HG03520 (cell line): Measurements from ENCODE around the gene ADCY1.
"Not testable (repeated sequence)": the region's sequence is repeated elsewhere in the genome, so short reads cannot be mapped to it uniquely, and the experiment has no call there.

Source experiments
- ATAC-seq: cut with Tn5 transposase; IDR thresholded peaks from one replicate; pipeline ENCODE4 v1.9.1; 2021; ENCODE audit warnings: mild to moderate bottlenecking, moderate library complexity; ENCODE audit not compliant: unreplicated experiment

ADCY1 gene

DNA sequence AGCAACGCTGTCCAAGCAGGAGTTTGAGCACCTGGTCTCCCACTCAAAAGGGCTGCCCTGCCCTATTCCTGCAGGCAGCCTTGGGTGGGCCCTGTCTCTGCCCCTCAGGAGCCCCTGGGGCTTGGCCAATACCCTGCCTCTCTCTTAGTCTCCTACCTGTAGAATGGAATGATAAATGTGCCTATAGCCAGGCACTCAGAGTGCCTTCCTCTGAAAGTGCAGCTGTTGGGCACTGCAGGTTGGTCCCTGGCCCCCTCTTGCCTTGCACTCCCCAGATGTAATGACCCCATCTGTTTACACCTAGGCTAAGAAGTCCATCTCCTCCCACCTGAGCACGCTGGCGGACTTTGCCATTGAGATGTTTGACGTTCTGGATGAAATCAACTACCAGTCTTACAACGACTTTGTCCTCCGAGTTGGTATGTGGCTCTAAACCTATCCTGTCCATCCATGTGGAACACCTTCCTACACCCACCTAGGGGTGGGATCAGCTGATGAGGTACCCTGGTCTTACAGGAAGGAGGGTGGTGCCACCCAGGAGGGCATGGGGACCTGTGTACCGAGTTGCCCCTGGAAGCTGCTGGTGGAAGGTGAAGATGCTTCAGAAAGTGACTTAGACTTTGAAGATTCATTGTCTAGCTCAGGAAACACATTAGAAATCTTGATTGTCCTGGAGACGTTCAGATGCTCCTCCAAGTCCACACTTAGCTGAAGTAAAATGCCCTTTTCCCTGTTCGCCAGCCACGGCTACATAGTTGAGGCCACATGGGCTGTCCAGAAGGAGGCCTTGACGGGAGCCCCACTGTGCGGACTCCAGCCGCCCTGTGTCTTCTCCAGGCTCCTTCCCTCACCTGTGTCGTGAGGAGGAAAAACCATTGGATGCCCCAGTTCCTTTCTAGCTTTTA, 134.1 kb downstream of the ADCY1 start:
- ATAC-seq, result no peak

DNA sequence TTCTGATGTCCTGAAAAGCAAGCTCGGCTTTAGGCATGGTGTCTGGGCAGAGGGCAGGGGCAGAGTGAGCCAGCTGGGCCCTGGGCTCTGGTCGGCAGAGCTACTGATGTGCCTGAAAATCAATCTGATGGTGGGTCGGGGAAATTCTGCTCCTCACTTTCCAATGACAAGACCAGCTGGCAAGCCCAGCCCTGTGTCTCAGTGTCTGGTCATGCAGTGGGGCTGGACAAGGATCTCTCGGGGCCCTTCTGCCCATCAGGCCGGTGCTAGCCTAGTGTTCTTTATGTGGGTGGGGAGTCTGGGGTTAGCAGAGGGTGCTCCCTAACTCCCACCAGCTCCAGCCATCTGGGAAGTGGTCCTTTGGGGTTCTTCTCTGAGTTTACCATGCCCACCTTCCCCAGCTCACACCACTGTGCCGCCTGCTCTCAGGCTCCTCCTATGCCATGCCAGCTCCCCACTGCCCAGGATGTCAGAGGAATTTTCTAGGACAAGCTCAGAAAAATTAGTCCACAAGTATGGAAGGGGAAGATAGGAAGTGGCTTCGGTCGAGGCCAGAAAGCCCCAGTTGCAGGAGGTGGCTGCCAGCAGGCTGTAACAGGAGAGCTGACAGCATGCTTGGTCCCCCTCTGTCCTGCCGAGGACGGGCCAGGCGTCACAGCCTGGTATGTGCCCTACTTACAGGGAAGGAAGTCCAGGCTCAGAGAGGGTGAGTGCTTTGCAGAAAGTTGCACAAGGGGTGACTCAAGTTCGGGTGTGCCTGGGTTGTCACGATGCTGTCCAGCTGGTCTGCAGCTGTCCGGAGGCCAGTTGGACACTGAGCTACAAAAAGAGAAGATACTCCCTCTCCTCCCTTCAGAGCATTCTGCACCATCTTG, 135.2 kb downstream of the ADCY1 start:
- ATAC-seq, result no peak

DNA sequence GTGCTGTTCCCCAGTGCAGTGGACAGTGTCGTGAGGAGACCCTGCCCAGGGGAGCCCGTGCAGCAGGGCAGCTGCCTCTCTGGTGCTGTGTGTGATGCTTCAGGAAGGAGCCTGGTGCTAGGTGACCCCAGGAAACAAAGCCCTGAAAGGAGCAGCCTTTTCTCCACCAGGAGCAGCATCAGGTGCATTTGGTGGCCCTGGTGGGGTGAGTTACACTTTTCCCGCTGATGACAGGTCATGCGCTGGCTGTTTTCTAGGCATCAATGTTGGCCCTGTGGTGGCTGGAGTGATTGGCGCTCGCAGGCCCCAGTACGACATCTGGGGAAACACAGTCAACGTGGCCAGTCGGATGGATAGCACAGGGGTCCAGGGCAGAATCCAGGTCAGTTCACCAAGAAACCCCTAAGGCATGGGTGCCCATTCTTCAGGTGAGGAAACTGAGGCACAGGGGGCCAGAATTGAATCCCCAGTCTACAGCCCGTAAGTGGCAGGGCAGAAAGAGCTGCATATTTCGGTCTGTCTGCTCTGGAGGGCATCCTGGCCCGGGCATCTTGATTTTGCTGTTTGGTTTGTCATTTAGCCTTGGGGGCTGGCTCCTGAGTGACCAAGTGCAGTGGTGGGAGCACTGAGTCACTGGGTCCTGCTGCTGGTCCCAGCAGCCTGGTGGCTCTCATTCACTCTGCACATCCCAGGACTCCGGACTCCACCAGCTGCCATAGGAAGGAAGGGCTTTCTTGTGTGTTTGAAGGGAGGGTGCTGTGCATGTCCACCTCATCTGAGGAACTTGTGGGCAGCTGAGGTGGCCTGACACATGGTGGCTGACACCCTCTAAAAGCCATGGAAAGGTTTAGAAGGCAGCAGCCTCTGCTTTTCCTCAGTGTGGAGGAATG, 136.3 kb downstream of the ADCY1 start:
- no peak for ATAC-seq

DNA sequence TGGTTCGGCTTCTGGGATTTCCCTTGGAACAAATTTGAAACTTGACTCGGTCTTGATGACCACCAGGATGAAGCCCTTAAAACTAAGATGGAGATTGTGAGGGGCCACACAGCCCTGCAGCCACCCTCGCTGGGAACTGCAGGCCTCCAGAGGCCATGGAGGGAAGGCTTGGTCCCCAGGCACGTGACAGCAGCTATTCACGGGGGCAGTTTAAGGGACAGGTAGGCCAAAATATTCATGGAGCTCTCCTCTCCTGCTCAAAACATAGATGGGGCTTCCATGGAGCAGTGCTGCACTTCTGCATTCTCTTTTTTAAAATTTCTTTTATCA, 137.0 kb downstream of the ADCY1 start:
- no peak for ATAC-seq

DNA sequence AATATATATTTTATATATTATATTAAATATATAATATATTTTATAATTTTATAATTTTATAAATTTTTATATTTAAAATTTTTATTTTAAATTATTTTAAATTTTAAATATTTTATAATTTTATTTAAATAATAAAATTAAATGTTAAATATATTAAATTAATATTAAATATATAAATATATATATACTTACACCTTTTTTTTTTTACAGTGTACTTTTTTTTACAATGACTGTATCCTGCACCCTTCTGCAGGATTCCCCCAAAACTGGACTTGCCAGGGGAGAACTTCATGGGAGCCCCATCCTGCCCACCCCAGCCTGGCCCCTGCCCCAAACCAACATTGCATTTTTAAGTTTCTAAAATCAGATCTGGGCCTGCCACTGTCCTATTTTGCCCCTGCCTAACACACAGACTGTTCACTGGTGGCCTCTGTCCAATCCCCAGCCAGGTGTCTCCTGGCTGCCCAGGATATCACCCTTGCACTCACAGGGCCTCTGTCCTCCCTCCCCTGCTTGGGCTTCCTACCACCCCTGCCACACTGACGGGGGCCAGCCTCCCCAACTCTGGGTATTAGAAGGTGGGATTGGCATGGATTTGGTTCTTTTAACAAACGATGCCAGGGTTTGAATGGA, 138.0 kb downstream of the ADCY1 start:
- ATAC-seq, result no peak

DNA sequence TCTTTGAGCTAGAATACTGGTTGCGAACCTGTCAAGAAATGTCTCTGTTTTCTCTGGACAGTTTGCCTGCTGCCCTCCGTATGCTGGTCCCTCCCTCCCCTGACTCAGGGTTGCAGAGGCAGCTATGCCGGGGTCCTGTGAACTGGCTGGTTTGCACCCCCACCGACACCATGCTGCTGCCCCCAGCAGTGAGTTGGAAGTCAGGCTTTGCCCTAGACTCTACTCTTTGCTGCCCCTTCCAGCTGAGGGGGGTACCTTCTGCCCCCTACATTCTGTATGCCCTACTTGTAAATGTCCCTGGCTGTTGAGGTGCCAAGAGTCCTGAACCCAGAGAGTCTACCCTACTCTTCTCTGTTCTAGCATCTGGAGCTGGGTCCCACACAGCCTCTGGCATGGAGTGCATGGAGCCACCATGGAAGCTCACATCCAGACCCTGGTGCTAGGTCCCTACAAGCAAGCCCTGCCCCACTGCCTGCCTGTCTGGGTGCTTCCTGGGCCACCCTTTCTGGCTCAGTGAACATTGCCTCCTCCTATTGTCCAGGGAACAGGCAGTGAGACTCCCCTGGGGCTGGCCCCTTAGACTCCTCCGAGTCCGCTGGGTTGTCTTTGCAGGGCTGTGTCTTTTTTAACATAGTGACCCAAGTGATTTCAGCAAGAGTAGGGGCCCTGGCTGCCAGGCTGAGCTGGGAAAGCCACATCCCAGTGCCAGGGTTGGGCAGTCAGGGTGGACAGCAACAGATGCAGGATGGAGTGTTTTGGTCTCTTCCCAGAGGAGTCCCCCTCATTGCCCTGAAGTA, 138.9 kb downstream of the ADCY1 start:
- no peak for ATAC-seq

DNA sequence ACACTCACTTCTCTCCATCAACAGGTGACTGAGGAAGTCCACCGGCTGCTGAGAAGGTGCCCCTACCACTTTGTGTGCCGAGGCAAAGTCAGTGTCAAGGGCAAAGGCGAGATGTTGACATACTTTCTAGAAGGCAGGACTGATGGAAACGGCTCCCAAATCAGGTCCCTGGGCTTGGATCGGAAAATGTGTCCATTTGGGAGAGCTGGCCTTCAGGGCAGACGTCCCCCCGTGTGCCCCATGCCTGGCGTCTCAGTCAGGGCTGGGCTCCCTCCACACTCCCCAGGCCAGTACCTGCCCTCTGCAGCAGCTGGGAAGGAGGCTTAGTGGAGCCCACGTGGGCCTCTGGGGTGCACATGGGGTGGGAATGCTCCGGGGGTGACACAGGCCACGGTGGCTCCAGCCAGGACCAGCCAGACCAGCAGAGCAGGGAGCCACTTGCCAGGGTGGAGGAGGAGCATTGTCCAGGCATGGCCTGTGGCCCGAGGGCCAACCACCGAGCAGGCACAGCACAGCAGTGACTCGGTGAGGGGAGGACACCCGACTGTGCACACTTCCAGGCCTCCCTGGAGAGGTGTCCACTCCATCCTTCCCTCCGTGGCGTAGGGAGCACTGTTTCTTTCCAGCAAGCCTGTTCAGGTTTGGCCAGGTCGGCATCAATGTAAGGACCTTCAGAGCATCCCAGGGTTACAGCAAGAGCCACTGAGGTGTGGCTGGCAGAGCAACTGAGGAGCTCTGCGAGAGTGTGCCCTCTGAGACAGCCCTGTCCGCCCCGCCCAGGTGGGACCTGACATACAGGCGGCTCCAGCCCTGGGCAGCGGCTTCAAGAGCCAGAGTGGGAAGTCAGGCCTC, 139.7 kb downstream of the ADCY1 start:
- ATAC-seq, result no peak

DNA sequence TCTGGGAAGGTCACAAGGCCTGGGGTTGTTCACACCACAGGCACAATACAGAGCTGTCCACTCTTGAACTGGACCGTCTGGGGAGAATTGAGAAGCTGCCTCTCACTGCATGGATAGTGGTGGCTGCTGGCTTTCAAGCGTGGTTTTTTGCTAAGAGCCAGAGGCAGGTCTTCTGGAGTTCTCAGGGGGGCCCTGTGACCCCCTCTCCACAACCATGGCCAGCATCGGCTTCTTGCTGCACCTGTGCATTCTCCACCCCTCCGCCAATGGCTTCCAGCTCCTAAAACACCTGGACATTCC, 140.3 kb downstream of the ADCY1 start:
- ATAC-seq, result no peak

DNA sequence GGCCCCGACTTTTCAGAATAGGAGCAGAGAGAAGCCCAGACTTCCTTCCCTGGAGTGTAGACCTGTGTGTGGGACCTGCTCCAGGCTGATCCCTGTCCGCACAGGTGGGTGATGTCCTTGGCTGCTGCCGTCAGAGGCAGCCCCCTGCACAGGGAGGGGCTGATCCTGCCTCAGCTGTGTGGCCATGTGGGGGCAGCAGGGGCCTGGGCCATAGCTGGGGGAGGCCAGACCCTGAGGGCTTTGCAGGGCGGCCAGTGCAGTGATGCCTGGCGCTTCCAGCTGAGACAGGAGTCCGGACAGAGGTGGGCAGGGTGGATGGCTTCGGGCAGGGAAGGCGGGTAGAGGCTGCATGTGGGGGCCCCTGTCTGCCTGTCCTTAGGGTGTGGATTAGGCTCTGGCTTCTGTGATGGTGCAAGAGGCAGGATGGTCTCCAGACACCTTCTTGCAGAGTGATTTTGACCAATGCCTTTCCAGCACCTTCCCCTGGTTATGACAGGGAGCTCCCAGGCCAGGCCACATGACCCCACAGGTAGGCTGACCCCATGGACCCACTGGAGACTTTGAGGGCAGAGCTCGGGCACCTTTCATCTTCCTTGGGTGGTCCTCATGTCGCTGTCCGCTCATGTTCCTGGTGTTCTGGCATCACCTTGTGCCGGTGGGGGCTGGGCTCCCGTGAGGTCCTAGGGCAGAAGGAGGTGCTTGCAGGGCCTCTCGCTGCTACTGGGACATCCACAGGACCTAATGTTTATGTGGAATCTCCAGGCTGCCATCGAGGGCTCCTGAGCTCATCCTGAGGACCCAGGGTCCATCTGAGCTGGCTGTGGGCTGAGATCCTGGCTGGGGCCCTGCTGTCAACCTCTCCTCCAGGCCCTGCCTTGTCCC, 141.5 kb downstream of the ADCY1 start:
- ATAC-seq, result no peak

DNA sequence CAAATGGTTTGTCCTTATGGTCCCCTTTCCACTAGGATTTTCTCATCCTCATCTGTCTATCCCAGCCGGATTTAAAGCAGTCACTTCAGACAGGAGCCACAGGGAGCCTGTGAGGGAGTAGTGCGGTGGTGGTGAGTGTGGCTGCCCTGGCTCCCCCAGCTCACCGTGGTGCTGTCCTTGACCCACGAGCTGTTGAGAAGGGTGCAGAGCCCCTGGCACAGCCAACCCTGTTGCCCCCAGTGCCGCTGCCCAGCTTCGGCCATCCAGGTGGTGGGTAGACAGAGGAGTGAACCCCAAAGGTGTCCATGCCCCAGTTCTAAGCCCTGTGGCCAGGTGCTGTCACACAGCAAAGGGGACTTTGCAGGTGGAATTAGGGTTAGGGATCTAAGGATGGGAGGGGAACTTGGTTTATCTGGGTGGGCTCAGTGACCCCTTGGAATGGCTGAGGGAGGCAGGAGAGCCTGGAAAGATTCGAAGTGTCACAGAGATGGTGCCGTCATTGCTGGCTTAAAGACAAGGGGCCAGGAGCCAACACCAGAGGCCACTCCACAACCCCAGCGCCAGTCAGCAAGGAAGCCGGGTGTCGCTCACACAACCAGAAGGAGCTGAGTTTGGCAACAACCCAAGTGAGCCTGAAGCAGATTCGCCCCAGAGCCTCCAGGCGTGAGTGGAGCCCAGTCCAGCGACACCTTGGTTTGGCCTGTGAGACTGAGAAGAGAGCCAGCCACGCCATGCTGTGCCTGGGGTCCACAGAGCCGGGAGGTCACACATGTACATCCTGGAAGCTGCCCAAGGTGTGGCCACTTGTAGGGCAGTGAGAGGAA, 142.4 kb downstream of the ADCY1 start:
- ATAC-seq, result no peak

DNA sequence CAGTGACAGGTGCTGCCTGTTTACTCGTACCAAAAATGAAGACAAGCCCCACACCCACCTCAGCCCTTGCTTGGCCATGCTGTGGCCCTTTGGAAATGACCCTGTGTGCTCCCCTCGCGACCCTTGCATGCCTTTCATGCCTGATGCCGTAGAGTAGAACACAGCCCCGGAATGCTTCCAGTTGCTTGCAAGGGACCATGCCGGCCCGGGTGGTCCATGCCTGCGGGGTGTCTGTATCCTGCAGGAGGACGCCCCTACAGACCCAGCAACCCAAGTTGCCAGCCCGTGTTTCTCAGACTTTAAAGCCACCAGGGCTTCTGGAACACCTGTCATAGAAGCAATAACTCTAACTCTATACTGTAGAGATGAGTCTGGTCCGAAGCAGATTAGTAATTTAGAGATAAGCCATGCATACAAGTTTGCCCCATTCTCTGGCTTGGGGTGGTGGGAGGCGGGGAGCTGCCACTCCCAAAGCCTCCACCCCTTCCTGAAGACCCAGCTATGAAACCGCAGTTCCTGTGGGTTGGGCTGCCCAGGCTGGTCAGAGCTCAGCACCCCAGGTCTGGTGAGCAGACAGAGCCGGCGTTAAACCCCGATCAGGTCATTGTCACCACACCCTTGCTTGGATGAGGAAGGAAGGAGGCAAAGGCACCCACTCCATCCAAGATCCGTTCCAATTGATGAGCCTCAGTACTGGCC, 143.5 kb downstream of the ADCY1 start:
- ATAC-seq, result no peak

DNA sequence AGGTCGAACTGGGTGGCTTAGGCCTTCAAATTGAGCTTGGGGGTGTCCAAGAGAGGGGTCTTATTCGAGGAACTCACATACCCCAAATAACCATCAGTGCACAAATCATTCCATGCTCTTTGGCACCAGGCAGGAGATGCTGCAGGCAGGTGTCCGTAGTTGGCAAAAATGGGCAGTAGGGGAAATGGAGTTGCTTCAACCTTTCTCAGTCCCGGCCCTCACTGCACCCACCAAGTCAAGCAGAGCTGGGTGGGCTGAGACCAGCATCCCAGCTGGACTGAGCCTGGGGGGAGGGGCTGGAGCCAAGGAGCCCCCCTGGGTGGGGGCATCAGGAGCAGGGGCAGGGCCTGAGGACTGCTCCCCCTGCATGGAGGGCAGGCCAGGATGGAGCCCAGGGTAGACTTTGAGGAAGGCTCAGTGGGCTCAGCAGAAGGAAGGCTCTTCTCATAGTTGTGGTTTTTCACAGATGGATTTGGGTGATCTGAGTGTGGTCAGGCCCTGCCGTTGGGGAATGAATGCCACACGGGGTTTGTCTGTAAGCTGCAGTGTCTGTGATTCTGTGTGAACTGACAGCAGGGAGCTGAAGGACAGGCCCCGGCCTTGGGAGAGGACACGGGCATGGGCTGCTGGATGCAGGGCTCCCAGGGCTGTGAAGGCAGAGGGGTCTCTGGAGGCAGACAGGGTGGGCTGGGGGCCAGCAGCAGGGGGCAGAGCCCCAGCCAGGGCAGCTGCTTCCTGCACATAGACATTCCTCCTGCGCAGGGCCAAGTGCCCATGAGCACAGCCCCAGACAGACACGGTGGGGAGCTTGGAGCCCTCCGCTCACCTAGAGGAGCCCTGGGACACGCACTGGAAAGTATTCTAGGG, 144.5 kb downstream of the ADCY1 start:
- ATAC-seq, result no peak

DNA sequence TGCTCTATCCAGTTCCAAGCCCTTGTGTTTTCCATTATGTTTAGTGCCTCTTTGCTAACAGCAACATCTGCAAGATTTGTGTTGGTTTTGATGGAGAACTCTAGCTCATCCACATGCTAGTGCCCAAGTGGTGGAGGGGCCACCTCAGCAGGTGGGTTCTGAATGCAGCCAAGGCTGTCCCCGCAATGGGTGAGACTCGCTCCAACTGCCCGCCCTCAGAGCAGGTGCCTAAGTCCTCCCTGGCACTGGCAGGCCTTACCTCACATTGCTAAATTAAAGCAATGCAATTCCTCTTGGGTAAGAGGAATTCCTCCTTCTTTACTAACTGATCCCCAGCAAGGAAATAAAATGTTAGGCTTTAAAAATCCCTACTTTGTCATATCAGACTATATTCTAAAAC, 146.8 kb downstream of the ADCY1 start:
- no peak for ATAC-seq

DNA sequence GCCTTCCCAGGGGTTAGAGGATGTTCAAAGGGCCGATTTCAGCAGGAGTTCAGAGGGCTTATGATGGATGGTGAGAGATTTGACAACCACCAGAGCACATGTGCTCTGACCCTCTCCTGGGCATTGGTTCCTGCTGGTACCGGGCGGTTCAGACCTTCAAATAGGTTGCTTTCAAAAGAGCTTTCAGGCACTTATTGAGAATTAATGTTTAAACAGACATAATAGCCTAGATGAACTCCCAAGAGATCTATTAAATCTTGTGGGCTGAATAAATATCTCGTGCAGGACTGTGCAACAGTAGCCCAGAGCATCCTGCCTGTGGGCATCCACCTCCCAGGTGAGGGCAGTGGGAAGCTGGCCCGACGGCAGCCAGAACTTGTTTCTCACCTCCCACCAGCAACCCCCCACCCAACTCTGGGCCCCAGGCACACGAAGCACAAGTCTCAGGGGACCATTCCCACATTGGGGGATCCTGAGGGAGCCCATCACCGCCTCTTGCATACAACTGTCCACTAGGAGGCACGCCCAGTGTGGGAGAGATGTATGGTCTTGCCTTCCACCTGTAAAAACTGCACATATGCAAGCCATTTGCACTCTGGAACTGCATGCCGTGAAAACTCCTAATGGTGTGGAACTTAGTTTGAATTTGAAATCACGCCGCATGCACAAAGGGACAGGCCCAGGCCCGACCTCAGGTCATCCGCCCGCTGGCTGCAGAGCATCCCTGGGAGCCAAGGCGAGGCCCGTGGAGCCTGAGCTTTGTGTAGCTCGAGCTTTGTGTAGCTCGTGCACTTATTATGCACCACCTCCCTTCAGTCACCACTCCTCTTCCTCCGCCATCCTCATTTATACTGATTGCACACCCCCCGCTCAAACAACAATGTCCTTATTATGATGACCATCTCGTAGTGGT, 147.8 kb downstream of the ADCY1 start:
- ATAC-seq, result no peak

DNA sequence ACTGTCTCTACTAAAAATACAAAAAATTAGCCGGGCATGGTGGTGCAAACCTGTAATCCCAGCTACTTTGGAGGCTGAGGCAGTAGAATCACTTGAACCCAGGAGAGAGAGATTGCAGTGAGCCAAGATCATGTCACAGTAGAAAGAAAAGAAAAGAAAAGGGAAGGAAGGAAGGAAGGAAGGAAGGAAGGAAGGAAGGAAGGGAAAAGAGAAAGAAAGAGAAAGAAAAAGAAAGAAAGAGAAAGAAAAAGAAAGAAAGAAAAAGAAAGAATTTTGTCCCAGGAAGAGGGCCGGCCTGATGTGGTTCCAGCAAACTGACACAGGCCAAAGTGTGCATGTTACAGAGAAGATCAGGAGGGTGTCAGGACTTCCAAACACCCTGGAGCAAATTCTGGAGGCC, 151.1 kb downstream of the ADCY1 start:
- ATAC-seq, result not testable (repeated sequence)
